Psoas muscle (tissue), 8 donors: ENCODE results near the gene NPIPB8. TPM values are rescaled to one million over a fixed set of nuclear protein-coding genes. Genes with fewer than 3 reads are reported as not detected.
A peak's percentile ranks its signal among the peaks of the same experiment; 100 is the strongest.
"Not testable (repeated sequence)": the region's sequence is repeated elsewhere in the genome, so short reads cannot be mapped to it uniquely, and the experiment has no call there.

Experiments
- ATAC-seq, 4 donors: fragments of 200-7000 bp; cut with Tn5 transposase; one replicate each; pipeline ENCODE4 v1.9.1; 2020; ENCODE audit warnings: moderate library complexity in 3 of 4, mild to moderate bottlenecking in 2 of 4
- DNase-seq, 2 donors: peaks; one replicate each; pipeline ENCODE4 v3.0.0-alpha.2; 2020
- H3K27ac ChIP-seq: fragments of 200-600 bp; one replicate; pipeline ENCODE4 v1.8.0; 2022
- H3K27me3 ChIP-seq, 3 donors: fragments of 200-600 bp in 1 of 3; one replicate each; pipeline versions ENCODE4 v1.6.1 to v1.8.0; 2013 to 2022; ENCODE audit warnings: low read length in 2 of 3, mild to moderate bottlenecking in 2 of 3, moderate library complexity in 1 of 3; ENCODE audit not compliant: insufficient read depth in 3 of 3
- H3K36me3 ChIP-seq, 2 donors: fragments of 200-600 bp in 1 of 2; one replicate each; pipeline versions ENCODE4 v1.6.1 to v1.8.0; 2013 to 2022; ENCODE audit warnings: low read depth in 1 of 2, mild to moderate bottlenecking in 1 of 2, moderate library complexity in 1 of 2; ENCODE audit not compliant: insufficient read depth in 1 of 2
- H3K4me1 ChIP-seq: fragments of 200-600 bp; one replicate; pipeline ENCODE4 v1.8.0; 2022
- H3K4me3 ChIP-seq: fragments of 200-600 bp; one replicate; pipeline ENCODE4 v1.8.0; 2022; ENCODE audit warnings: mild to moderate bottlenecking
- H3K9me3 ChIP-seq: fragments of 200-600 bp; one replicate; pipeline ENCODE4 v1.8.0; 2022
- WGBS, 3 donors: extraction: QIAGEN DNeasy Blood & Tissue Kit; methylation state at CpG; one replicate each; pipeline versions ENCODE4 v1.1.6 to v1.1.7; 2013; 5-methylcytosine and 5-hydroxymethylcytosine counted together
- intact Hi-C, 2 donors: fragments of 100-400 bp; cut with DNase I; formaldehyde crosslinking; loops; one replicate each; pipeline versions ENCODE4 v1.11.0 to v1.14.2; 2022
- polyA plus RNA-seq, 3 donors: library from polyadenylated mRNA; stranded (reverse); fragments of 200-250 nt; gene quantifications; one replicate each; pipeline ENCODE4 v1.2.3, GENCODE V29; 2013
- total RNA-seq, 4 donors: library from RNA; stranded (reverse); fragmentation: NEBNext Ultra II Directional in 2 of 4; extraction: Animal tissue kit (Norgen Biotek cat#: 25700) in 2 of 4; gene quantifications; one replicate each; pipeline versions ENCODE4 v1.2.1 to v1.2.4, GENCODE V29; 2021 to 2023
- donor health status: healthy with polysubstance abuse.
- donor health status: DM: no; HTN: no; CAD: no; lungs with moderate emphysema.
- donor health status: Bipolar disorder and iron deficiency.
- donor health status: healthy.
- donor health status: DM: yes; HTN: yes; CAD: no.
- donor health status: DM: no; HTN: no; CAD: no.
- donor health status: DM: no; HTN: no; CAD: no.
- donor health status: DM: yes; HTN: yes; CAD: no.

NPIPB8 gene
- total and polyA plus RNA-seq, 7 donors, result 0.78 TPM; not detected in 6

DNA sequence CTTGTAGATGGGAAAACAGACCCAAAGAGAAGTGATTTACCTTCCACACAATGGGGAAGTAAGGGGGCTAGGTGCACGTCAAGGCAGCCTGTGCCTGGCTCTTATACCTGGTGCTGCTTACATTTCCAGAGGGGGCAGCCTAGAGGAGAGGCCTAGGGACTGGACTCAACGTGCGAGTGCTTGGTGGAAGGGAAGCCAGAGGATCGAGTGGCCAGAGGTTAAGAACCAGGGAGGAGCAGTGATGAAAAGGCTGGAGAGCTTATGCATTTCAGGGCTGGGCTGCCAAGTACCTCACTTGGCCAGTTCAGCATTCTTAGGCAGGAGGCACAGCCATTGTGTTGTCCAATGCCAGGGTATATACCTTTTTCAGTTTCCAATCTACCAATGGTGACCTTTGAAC, 30.3 kb downstream of the NPIPB8 start:
- H3K36me3 ChIP-seq, H3K27ac ChIP-seq, ATAC-seq, H3K4me3 ChIP-seq, H3K27me3 ChIP-seq, H3K4me1 ChIP-seq, H3K9me3 ChIP-seq, intact Hi-C loops, DNase-seq: not testable (repeated sequence)
- no CpG with 5 or more reads among the region's 4 CpGs for WGBS, 3 donors

DNA sequence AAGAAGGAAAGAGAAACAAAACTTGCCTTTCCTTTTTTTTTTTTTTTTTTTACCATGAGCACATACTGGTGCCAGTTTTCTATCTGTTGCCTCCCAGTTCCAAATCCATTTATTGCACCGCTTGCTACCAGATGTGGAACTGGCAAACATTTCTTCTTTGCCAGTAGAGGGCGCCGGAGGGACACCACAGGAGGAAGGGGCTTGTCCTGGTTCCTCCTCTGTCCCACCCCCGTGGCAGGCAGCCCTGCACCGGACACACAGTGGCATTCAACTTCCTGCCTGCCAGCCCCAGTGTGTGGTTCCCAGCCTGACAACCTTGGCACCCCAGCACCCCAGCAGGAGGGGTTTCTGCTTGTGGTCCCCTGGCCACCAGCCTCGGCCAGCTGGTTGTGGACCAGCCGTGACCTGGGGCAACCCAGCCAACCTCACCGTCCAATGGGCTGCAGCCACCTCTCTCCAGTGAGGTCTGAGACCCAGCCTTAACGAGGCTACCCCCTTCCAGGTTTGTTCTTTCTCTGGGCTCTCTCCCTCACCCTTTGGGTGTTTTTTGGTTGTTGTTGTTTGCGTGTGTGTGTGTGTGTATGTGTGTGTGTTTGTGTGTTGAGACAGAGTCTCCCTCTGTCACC, 50.6 kb downstream of the NPIPB8 start:
- H3K4me3 ChIP-seq, H3K27ac ChIP-seq, DNase-seq, H3K4me1 ChIP-seq, H3K36me3 ChIP-seq, H3K27me3 ChIP-seq, intact Hi-C loops, H3K9me3 ChIP-seq: not testable (repeated sequence)
- ATAC-seq, result peak; percentile 95 to 99 (median 98)
- WGBS, 3 donors, result 43 to 58% methylated on average over 1 of the region's 10 CpGs; no CpG with 5 or more reads in 1 of the 3 donors

DNA sequence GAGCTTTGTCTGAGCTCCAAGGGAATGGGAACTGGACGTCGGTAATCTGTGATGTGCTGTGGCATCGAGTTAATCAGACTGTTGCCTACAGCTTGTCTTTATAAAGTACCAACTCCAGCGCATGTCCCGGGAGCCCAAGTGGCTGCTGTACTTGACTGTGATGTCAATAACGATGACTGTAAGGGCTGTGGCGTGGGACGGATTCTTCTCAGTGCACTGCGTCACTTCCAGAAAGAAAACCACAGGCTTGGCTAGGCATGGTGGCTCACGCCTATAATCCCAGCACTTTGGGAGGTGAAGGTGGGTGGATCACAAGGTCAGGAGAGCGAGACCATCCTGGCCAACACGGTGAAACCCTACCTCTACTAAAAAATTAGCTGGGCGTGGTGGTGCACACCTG, 51.6 kb downstream of the NPIPB8 start:
- 18 to 53% (median 41%) methylated on average over 3 of the region's 13 CpGs for WGBS, 3 donors
- H3K27ac ChIP-seq, ATAC-seq, H3K4me3 ChIP-seq, H3K4me1 ChIP-seq, H3K36me3 ChIP-seq, intact Hi-C loops, H3K27me3 ChIP-seq, H3K9me3 ChIP-seq, DNase-seq: not testable (repeated sequence)

DNA sequence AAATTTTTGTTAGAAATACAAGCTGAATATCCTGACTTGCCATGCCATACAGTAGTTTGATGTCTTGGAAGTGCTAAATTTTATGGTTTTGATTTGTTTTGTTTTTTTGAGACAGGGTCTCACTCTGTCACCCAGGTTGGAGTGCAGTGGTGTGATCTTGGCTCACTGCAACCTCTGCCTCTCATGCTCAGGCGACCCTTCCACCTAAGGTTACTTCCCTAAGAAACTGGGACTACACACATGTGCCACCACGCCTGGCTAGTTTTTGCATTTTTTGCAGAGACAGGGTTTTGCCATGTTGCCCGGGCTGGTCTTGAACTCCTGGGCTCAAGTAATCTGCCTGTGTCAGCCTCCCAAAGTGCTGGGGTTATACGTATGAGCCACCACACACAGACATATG, 53.9 kb downstream of the NPIPB8 start:
- 75 to 85% (median 80%) methylated on average over 2 to 3 of the region's 4 CpGs for WGBS, 3 donors
- H3K9me3 ChIP-seq, H3K4me3 ChIP-seq, H3K27me3 ChIP-seq, DNase-seq, intact Hi-C loops, H3K36me3 ChIP-seq, ATAC-seq, H3K4me1 ChIP-seq, H3K27ac ChIP-seq: not testable (repeated sequence)

DNA sequence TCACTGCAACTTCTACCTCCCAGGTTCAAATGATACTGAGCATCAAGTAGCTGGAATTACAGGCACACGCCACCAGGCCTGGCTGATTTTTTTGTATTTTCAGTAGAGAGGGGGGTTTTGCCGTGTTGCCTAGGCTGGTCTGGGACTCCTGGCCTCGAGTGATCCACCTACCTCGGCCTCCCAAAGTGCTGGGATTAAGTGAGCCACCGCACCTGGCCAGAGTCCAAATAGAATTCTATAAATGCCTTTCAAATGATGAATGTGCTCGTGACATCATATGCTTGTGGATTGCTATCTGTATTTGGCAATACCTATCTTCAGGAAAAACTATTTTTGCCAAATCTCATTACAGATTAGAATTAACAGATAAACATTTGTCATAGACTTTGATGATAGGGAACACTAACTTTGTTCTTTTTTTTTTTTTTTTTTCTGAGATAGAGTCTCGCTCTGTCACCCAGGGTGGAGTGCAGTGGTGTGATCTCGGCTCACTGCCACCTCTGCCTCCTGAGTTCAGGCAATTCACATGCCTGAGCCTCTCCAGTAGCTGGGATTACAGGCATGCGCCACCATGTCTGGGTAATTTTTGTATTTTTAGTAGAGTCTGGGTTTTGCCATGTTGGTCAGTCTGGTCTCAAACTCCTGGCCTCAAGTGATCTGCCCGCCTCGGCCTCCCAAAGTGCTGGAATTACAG, 55.5 kb downstream of the NPIPB8 start:
- intact Hi-C loops, DNase-seq, H3K4me3 ChIP-seq, H3K4me1 ChIP-seq, H3K27me3 ChIP-seq, ATAC-seq, H3K9me3 ChIP-seq, H3K36me3 ChIP-seq, H3K27ac ChIP-seq: not testable (repeated sequence)
- WGBS, 3 donors, result no CpG with 5 or more reads among the region's 11 CpGs

DNA sequence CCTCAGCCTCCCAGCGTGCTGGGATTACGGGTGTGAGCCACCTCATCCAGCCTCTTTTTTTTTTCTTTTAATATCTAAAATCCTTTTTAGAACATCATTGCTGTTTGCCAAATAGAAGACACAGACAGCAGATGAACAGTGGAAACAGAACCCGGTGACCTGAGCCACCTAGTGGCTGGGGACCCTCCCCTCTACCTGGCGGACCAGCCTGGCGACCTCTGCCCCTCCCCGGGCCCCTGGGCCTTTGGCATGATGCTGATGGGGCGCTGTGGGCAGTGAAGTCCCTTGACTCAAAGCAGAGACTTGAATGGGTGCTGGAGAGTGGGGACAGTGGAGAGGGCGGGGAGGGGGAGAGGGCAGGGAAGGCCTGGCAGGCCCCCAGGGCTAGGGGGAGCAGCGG, 61.9 kb downstream of the NPIPB8 start:
- ATAC-seq, H3K4me3 ChIP-seq, intact Hi-C loops, H3K4me1 ChIP-seq, DNase-seq, H3K27ac ChIP-seq, H3K36me3 ChIP-seq, H3K9me3 ChIP-seq, H3K27me3 ChIP-seq: not testable (repeated sequence)
- 80 to 86% (median 81%) methylated on average over 1 to 2 of the region's 9 CpGs for WGBS, 3 donors

DNA sequence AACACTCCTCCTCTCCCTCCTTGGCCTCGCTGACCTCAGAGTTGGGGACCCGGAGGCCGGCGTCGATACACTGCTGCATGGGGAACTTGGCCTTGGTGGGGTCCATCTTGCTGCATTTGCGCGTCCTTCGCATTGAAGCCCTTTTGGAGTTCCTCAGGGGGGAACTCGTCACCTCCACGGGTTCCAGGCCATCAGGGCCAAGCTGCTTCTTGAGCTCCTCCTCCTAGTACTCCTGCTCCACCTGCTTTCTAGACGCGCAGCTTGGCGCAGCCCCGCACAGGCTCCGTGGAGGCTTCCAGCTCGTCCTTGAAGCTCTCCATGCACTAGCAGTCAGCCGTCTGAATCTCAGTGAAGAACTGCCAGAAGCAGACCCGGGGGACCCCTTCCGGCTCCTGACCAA, 62.5 kb downstream of the NPIPB8 start:
- H3K27me3 ChIP-seq, H3K9me3 ChIP-seq, H3K4me3 ChIP-seq, H3K36me3 ChIP-seq, ATAC-seq, H3K27ac ChIP-seq, H3K4me1 ChIP-seq, DNase-seq, intact Hi-C loops: not testable (repeated sequence)
- 68 to 84% (median 78%) methylated on average over 6 to 17 of the region's 19 CpGs for WGBS, 3 donors

DNA sequence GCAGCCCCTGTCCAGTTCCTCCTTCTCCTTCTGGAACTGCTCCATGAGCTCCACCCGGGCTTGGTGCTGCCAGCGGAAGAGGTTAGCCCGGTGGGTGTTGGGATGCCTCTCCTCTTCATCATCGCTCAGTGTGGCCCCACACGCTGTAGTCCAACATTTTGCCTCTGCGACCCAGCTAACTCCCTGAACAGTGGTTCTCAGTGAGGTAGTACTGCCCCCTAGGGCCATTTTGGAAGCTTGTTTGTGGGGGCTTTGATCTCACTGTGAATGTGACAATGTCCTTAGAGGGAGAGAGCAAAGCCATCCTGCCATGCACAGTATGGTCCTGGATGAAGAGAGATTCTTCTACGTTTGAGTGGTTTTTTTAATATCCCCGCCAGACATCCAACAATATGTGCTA, 63.5 kb downstream of the NPIPB8 start:
- H3K27me3 ChIP-seq, DNase-seq, H3K27ac ChIP-seq, H3K4me3 ChIP-seq, H3K36me3 ChIP-seq, H3K9me3 ChIP-seq, intact Hi-C loops, H3K4me1 ChIP-seq, ATAC-seq: not testable (repeated sequence)
- no CpG with 5 or more reads among the region's 8 CpGs for WGBS, 3 donors

DNA sequence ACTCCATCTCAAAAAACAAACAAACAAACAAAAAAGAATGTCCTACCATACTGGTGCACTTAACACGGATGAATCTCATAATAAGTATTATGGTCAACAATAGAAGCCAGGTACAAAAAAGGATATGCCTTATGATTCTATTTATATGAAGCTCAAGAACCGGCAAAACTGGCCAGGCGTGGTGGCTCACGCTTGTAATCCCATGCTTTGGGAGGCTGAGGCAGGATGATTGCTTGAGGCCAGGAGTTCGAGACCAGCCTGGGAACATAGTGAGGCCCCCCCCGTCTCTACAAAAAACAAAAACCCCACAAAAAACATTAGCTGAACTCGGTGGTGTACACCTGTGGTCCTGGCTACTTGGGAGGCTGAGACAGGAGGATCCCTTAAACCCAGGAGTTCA, 66.4 kb downstream of the NPIPB8 start:
- DNase-seq, intact Hi-C loops: not testable (repeated sequence)

More for the DNA sequence above, 66.4 kb downstream of the NPIPB8 start:
- not testable (repeated sequence) for H3K27ac ChIP-seq, H3K36me3 ChIP-seq, H3K9me3 ChIP-seq, H3K27me3 ChIP-seq, H3K4me3 ChIP-seq, H3K4me1 ChIP-seq, ATAC-seq
- WGBS, 3 donors, result 81 to 100% methylated on average over 1 to 6 of the region's 7 CpGs; no CpG with 5 or more reads in 1 of the 3 donors
